HCT116 (cell line): ENCODE data around the gene DPP10.

Source experiments
- ATF3 ChIP-seq: IDR thresholded peaks from 2 replicates; pipeline ENCODE4 v1.6.1; 2012
- CBX3 ChIP-seq: IDR thresholded peaks from 2 replicates; pipeline ENCODE4 v1.6.1; 2012; ENCODE audit warnings: low read depth
- CTCF ChIP-seq, 3 experiments: fragments of 200-600 bp in 1 of 3; sonication (generic) in 1 of 3; IDR thresholded peaks in 2 of 3; conservative IDR thresholded peaks in 1 of 3; 2 replicates each; pipeline ENCODE4 v1.5.1; 2012 to 2017; ENCODE audit warnings: low read depth in 2 of 3, low read length in 2 of 3, antibody characterized with exemption in 1 of 3, borderline replicate concordance in 1 of 3, control low read depth in 1 of 3, mild to moderate bottlenecking in 1 of 3, mixed read lengths in 1 of 3, mixed run types in 1 of 3, moderate library complexity in 1 of 3; ENCODE audit not compliant: insufficient read depth in 1 of 3
- ELF1 ChIP-seq: IDR thresholded peaks from 2 replicates; pipeline ENCODE4 v1.6.1; 2012; ENCODE audit warnings: low read depth, borderline replicate concordance
- EZH2 ChIP-seq: fragments of 200-600 bp; sonication (generic); IDR thresholded peaks from 2 replicates; pipeline ENCODE4 v1.6.1; 2017; ENCODE audit warnings: antibody characterized with exemption, mixed run types
- EZH2phosphoT487 ChIP-seq: fragments of 200-600 bp; IDR thresholded peaks from 2 replicates; pipeline ENCODE4 v1.6.1; 2018; ENCODE audit warnings: antibody characterized with exemption, borderline replicate concordance
- JUND ChIP-seq: IDR thresholded peaks from 2 replicates; pipeline ENCODE4 v1.6.1; 2012
- POLR2A ChIP-seq: IDR thresholded peaks from 2 replicates; pipeline ENCODE4 v1.7.0; 2011; ENCODE audit warnings: borderline replicate concordance; ENCODE audit not compliant: insufficient read depth, insufficient read length; ENCODE audit errors: extremely low read depth
- POLR2AphosphoS5 ChIP-seq: IDR thresholded peaks from 2 replicates; pipeline ENCODE4 v1.6.1; 2011; ENCODE audit warnings: mild to moderate bottlenecking, low read depth, low read length, moderate library complexity
- REST ChIP-seq: IDR thresholded peaks from 2 replicates; pipeline ENCODE4 v1.6.1; 2012; ENCODE audit warnings: low read depth
- ZFX ChIP-seq: fragments of 450-650 bp; IDR thresholded peaks from 2 replicates; pipeline ENCODE4 v1.6.1; 2017

- TF ChIP-seq CTCF (IDR thresholded peaks at IDR 0.05 in 2 of 3, conservative IDR thresholded peaks at IDR 0.05 in 1 of 3; ENCODE audit: borderline replicate concordance in 1 of 3, insufficient read depth in 1 of 3, low read depth in 2 of 3, low read length in 2 of 3) (no peak), ZFX (no peak), REST (no peak), ELF1 (no peak), JUND (no peak), POLR2A (no peak), POLR2AphosphoS5 (no peak), EZH2phosphoT487 (no peak), CBX3 (no peak), ATF3 (no peak), EZH2 (no peak)
Measured at GRCh38 chr2:115119086-115119485, 676.6 kb downstream of the DPP10 start.
